B cell (primary cell): ENCODE measurements around the gene ANKRD23.

Source experiments
- CTCF ChIP-seq: fragments of 200-600 bp; IDR thresholded peaks from one replicate; pipeline ENCODE4 v1.8.0; 2022; ENCODE audit warnings: antibody characterized with exemption, mild to moderate bottlenecking
- EZH2 ChIP-seq: IDR thresholded peaks from 2 replicates; pipeline ENCODE4 v1.6.1; 2012; ENCODE audit warnings: borderline replicate concordance, low read depth, mild to moderate bottlenecking, moderate library complexity, low read length; ENCODE audit not compliant: insufficient read depth, poor library complexity, severe bottlenecking

- TF ChIP-seq CTCF = no peak
- no peak for TF ChIP-seq EZH2
Measured at GRCh38 chr2:96817882-96818281, 25.9 kb downstream of the ANKRD23 start.
